Measurements from ENCODE around the gene UGT1A10. TPM values are rescaled to one million over a fixed set of nuclear protein-coding genes. Genes with fewer than 3 reads are reported as not detected.
A peak's percentile ranks its signal among the peaks of the same experiment; 100 is the strongest.

UGT1A10 gene
- total RNA-seq, 1 experiment from 2014 or later = not detected

DNA sequence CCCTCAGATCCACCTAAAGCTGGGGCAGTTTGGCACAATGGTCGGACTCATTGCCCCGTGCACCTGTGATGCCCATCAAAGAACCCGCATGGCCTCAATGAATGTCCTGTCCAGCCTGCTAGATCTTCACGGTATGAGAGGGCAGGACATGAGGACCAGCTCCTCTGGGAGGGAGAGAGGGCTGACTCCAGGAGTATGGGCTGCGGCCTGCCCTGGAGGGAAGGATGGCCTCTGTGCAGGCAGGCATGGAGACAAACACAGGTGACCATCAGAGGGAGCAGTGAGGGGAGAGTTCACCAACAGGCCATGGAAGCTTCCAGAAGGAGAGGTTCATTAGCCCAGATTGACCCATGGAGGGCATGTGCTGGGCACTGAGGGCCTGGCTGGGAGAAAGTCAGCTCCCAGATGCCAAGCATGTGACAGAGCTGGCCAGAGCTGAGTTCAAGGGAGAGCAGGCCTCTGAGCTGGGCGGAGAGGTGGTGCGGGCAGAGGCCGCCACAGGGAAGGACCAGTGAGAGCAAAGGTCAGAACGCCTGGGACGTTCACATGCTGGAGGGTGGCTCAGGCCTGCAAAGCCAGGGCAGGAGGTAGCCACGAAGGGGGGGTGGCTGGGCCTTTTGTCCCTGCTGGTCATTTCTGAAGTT, 181.9 kb downstream of the UGT1A10 start:
- H3K27me3 Mint-ChIP-seq (ENCODE audit: low read depth) = peaks cover 4% of the 10 kb centered on the region
- H4K5ac ChIP-seq (ENCODE audit: insufficient read length, low read depth, low read length) = no peak overlapping the region
- H2BK15ac ChIP-seq (ENCODE audit: low read depth, low read length) = no peak overlapping the region
- H2BK5ac ChIP-seq (ENCODE audit: insufficient read length, low read length) = no peak overlapping the region
- H2BK12ac ChIP-seq (ENCODE audit: insufficient read length, low read depth, low read length) = no peak overlapping the region
- H3K79me2 ChIP-seq (ENCODE audit: insufficient read depth, low read length) = no peaks in the 10 kb centered on the region
- H3K27ac Mint-ChIP-seq = no peak overlapping the region; a peak in 1 of 7 replicates
- no peak overlapping the region; the same call in 1 of the 2 replicates for H3K14ac ChIP-seq (ENCODE audit: insufficient read depth, low read length)
- no peak overlapping the region for H2AK5ac ChIP-seq (ENCODE audit: insufficient read length, low read length)
- H3K27ac ChIP-seq (ENCODE audit: insufficient read length, low read depth, low read length) = no peak overlapping the region
- DNase-seq = peak; percentile 17
- H3K4me1 Mint-ChIP-seq = no peaks in the 10 kb centered on the region
- no peaks in the 10 kb centered on the region; a peak in 1 of 5 replicates for H3K9me3 Mint-ChIP-seq
- H3K79me1 ChIP-seq (ENCODE audit: insufficient read depth, low read depth, low read length, poor library complexity, severe bottlenecking) = no peaks in the 10 kb centered on the region
- H3K4me2 ChIP-seq (ENCODE audit: insufficient read depth, insufficient read length, low read length) = no peak overlapping the region
- no peak overlapping the region for H3K56ac ChIP-seq (ENCODE audit: insufficient read length, low read depth, low read length)
- no peaks in the 10 kb centered on the region for H3K36me3 Mint-ChIP-seq (ENCODE audit: insufficient read depth in 1 of 3, low read depth in 3 of 3)
- H3K4ac ChIP-seq (ENCODE audit: low read depth, low read length) = no peak overlapping the region
- no peak overlapping the region; a peak in 1 of 5 replicates for H3K4me3 Mint-ChIP-seq
- H4K91ac ChIP-seq (ENCODE audit: insufficient read length, low read depth, low read length) = no peak overlapping the region
- no peaks in the 10 kb centered on the region for H3K23me2 ChIP-seq (ENCODE audit: insufficient read length, low read depth, low read length, poor library complexity, severe bottlenecking)
- TF ChIP-seq, protein P1, sequence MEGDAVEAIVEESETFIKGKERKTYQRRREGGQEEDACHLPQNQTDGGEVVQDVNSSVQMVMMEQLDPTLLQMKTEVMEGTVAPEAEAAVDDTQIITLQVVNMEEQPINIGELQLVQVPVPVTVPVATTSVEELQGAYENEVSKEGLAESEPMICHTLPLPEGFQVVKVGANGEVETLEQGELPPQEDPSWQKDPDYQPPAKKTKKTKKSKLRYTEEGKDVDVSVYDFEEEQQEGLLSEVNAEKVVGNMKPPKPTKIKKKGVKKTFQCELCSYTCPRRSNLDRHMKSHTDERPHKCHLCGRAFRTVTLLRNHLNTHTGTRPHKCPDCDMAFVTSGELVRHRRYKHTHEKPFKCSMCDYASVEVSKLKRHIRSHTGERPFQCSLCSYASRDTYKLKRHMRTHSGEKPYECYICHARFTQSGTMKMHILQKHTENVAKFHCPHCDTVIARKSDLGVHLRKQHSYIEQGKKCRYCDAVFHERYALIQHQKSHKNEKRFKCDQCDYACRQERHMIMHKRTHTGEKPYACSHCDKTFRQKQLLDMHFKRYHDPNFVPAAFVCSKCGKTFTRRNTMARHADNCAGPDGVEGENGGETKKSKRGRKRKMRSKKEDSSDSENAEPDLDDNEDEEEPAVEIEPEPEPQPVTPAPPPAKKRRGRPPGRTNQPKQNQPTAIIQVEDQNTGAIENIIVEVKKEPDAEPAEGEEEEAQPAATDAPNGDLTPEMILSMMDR (conservative IDR thresholded peaks at IDR 0.05) = no peak
- H3K23ac ChIP-seq (ENCODE audit: insufficient read length, low read depth, low read length) = no peak overlapping the region
- no peak overlapping the region for H2BK20ac ChIP-seq (ENCODE audit: low read depth, low read length, poor library complexity, severe bottlenecking)
- no peak overlapping the region for H2BK120ac ChIP-seq (ENCODE audit: low read depth, low read length, poor library complexity, severe bottlenecking)
- H2AFZ ChIP-seq (ENCODE audit: low read length) = no peak overlapping the region
- no peak overlapping the region for H3K9ac ChIP-seq (ENCODE audit: extremely low read depth, insufficient read length, low read length)
- no peaks in the 10 kb centered on the region for H4K20me1 ChIP-seq (ENCODE audit: control insufficient read depth, insufficient read depth, insufficient read length)
- H4K8ac ChIP-seq (replicated peaks; ENCODE audit: insufficient read length, low read depth, low read length) = no peak overlapping the region
- no peak overlapping the region for H3K18ac ChIP-seq (ENCODE audit: insufficient read length, low read depth, low read length)
- no CpG with 5 or more reads among the region's 11 CpGs for WGBS (ENCODE audit: extremely low coverage, insufficient read length, low lambda C conversion rate)
- no peaks in the 10 kb centered on the region for H3K27me3 ChIP-seq (ENCODE audit: insufficient read depth, low read length)
- H3T11ph ChIP-seq (ENCODE audit: low read length) = no peak overlapping the region
- no peaks in the 10 kb centered on the region for H3K9me3 ChIP-seq (ENCODE audit: control insufficient read depth, low read depth, low read length)
- H3K4me1 ChIP-seq (ENCODE audit: insufficient read depth, low read length) = no peaks in the 10 kb centered on the region
